Lung (tissue), 12 donors: Measurements from ENCODE around the gene MFRP. TPM values are rescaled to one million over a fixed set of nuclear protein-coding genes. Genes with fewer than 3 reads are reported as not detected.

Source experiments
- ATAC-seq: fragments of 200-7000 bp; cut with Tn5 transposase; one replicate; pipeline ENCODE4 v1.9.1; 2020; ENCODE audit warnings: moderate number of reproducible peaks; ENCODE audit not compliant: insufficient read depth, low FRiP score
- DNase-seq, 3 donors: peaks; one replicate each; pipeline ENCODE4 v3.0.0-alpha.2; 2013 to 2017
- H3K27ac ChIP-seq, 2 donors: one replicate each; pipeline ENCODE4 v1.5.1; 2013; ENCODE audit warnings: mild to moderate bottlenecking in 2 of 2, moderate library complexity in 2 of 2, control low read depth in 1 of 2, inconsistent platforms in 1 of 2, low read depth in 1 of 2, low read length in 1 of 2
- H3K27me3 ChIP-seq, 3 donors: one replicate each; pipeline ENCODE4 v1.5.1; 2013; ENCODE audit warnings: low read length in 2 of 3; ENCODE audit not compliant: control insufficient read depth in 3 of 3, insufficient read depth in 3 of 3
- H3K36me3 ChIP-seq, 4 donors: one replicate each; pipeline ENCODE4 v1.5.1; 2013; ENCODE audit warnings: low read length in 4 of 4, mild to moderate bottlenecking in 1 of 4, moderate library complexity in 1 of 4; ENCODE audit not compliant: control insufficient read depth in 4 of 4, insufficient read depth in 4 of 4
- H3K4me1 ChIP-seq, 5 donors: one replicate each; pipeline ENCODE4 v1.5.1; 2013; ENCODE audit warnings: low read length in 5 of 5, mild to moderate bottlenecking in 2 of 5, moderate library complexity in 1 of 5; ENCODE audit not compliant: control insufficient read depth in 5 of 5, insufficient read depth in 5 of 5
- H3K4me3 ChIP-seq: one replicate; pipeline ENCODE4 v1.5.1; 2013; ENCODE audit warnings: mild to moderate bottlenecking, control low read depth, moderate library complexity
- H3K9ac ChIP-seq, 2 donors: one replicate each; pipeline ENCODE4 v1.5.1; 2013; ENCODE audit warnings: low read length in 2 of 2, control low read depth in 1 of 2; ENCODE audit not compliant: insufficient read depth in 1 of 2
- H3K9me3 ChIP-seq, 4 donors: one replicate each; pipeline ENCODE4 v1.5.1; 2013; ENCODE audit warnings: low read length in 3 of 4, mild to moderate bottlenecking in 1 of 4, moderate library complexity in 1 of 4; ENCODE audit not compliant: control insufficient read depth in 4 of 4, insufficient read depth in 3 of 4
- CTCF ChIP-seq: IDR thresholded peaks from 2 replicates; pipeline ENCODE4 v1.5.1; 2012; ENCODE audit warnings: mild to moderate bottlenecking; ENCODE audit errors: control extremely low read depth, extremely low read depth
- whole genome bisulfite sequencing, 2 donors: extraction: QIAGEN DNeasy Blood & Tissue Kit; methylation state at CpG; one replicate each; pipeline ENCODE4 v1.1.7; 2013; 5-methylcytosine and 5-hydroxymethylcytosine counted together
- polyA plus RNA-seq, 2 donors: library from polyadenylated mRNA; stranded (reverse); fragments of 200-250 nt; gene quantifications; one replicate each; pipeline ENCODE4 v1.2.1, GENCODE V29; 2013
- total RNA-seq, 2 donors: library from RNA; depleted of rRNA in 1 of 2; stranded (reverse); fragments of >200 nt in 1 of 2; gene quantifications; one replicate each; pipeline ENCODE4 v1.2.1, GENCODE V29; 2014 to 2021
- donor health status: control.
- donor health status: control.
- donor health status: Bipolar disorder and iron deficiency.
- donor health status: healthy.
- donor health status: DM: yes; HTN: yes; CAD: no.

MFRP gene
- total and polyA plus RNA-seq, 4 donors, result not detected

- no peak for TF ChIP-seq CTCF
- no peaks in the 10 kb centered on the region for H3K9me3 ChIP-seq
- no peaks in the 10 kb centered on the region for H3K27me3 ChIP-seq
- 73 to 84% methylated on average over 18 of the region's 18 CpGs for WGBS, 2 donors
- H3K9ac ChIP-seq, result peak overlapping the region in 1 of 2 donors; percentile 19
- ATAC-seq, result no peak
- no peak overlapping the region for H3K27ac ChIP-seq
- H3K4me1 ChIP-seq, result peaks cover 0 to 49% (median 18%) of the 10 kb centered on the region in 5 donors
- peak overlapping the region; percentile 69 for H3K4me3 ChIP-seq
- H3K36me3 ChIP-seq, result peaks cover 0 to 21% (median 2%) of the 10 kb centered on the region in 4 donors
- DNase-seq, result no peak
Measured at GRCh38 chr11:119314726-119315125, 31.8 kb downstream of the MFRP start.

- Histone ChIP-seq H3K27me3 (no peaks in the 10 kb centered on the region), H3K27ac (no peak overlapping the region), H3K9ac (no peak overlapping the region), H3K9me3 (no peaks in the 10 kb centered on the region), H3K36me3 (peaks cover 0 to 27% (median 6%) of the 10 kb centered on the region in 4 donors), H3K4me1 (peaks cover 0 to 12% (median 4%) of the 10 kb centered on the region in 5 donors), H3K4me3 (no peak overlapping the region)
- ATAC-seq (no peak), DNase-seq (no peak)
- WGBS, 2 donors, result 74 to 76% methylated on average over 20 of the region's 20 CpGs
- TF ChIP-seq CTCF, result no peak
Measured at GRCh38 chr11:119310682-119311052, 35.8 kb downstream of the MFRP start.

GRCh38 chr11:119309953-119310681 is 36.4 kb downstream of the MFRP start:
- H3K4me1 ChIP-seq, result peaks cover 0 to 7% (median 4%) of the 10 kb centered on the region in 5 donors
- H3K4me3 ChIP-seq, result no peak overlapping the region
- no peak for ATAC-seq
- peaks cover 0 to 27% (median 6%) of the 10 kb centered on the region in 4 donors for H3K36me3 ChIP-seq
- no peaks in the 10 kb centered on the region for H3K27me3 ChIP-seq
- no peak for TF ChIP-seq CTCF
- no peak overlapping the region for H3K27ac ChIP-seq
- H3K9me3 ChIP-seq, result no peaks in the 10 kb centered on the region
- H3K9ac ChIP-seq, result no peak overlapping the region
- DNase-seq, result no peak
- 83 to 88% methylated on average over 17 of the region's 17 CpGs for WGBS, 2 donors
